Effector memory CD8-positive, alpha-beta T cell (primary cell): Measurements from ENCODE around the gene ASS1.

Source experiments
- ATAC-seq: fragments of 150-1000 bp; cut with Tn5 transposase; replicated peaks from 2 replicates; pipeline ENCODE4 v1.10.0; 2021; ENCODE audit warnings: mild to moderate bottlenecking, moderate library complexity
- DNase-seq, 3 experiments: peaks; one replicate each; pipeline ENCODE4 v3.0.0; 2021
- H3K27ac Mint-ChIP-seq, 2 donors: one replicate each; pipeline ENCODE4 v1.8.0; 2022; ENCODE audit warnings: mild to moderate bottlenecking in 2 of 2, mixed read lengths in 2 of 2, moderate library complexity in 2 of 2
- H3K27me3 Mint-ChIP-seq, 2 donors: one replicate each; pipeline ENCODE4 v1.8.0; 2022; ENCODE audit warnings: mixed read lengths in 2 of 2
- H3K36me3 Mint-ChIP-seq: one replicate; pipeline ENCODE4 v1.8.0; 2022; ENCODE audit warnings: mild to moderate bottlenecking, moderate library complexity, mixed read lengths; ENCODE audit not compliant: insufficient read depth
- H3K4me1 Mint-ChIP-seq, 2 donors: one replicate each; pipeline ENCODE4 v1.8.0; 2022; ENCODE audit warnings: low read depth in 2 of 2, mixed read lengths in 2 of 2
- H3K4me3 Mint-ChIP-seq, 2 donors: one replicate each; pipeline ENCODE4 v1.8.0; 2022; ENCODE audit warnings: mild to moderate bottlenecking in 2 of 2, mixed read lengths in 2 of 2, moderate library complexity in 2 of 2
- H3K9me3 Mint-ChIP-seq, 2 donors: one replicate each; pipeline ENCODE4 v1.8.0; 2022; ENCODE audit warnings: mixed read lengths in 2 of 2

Gene ASS1

GRCh38 chr9:130484362-130485072 is 39.8 kb downstream of the ASS1 start:
- no peaks in the 10 kb centered on the region for H3K36me3 Mint-ChIP-seq
- ATAC-seq (no peak), DNase-seq (no peak)
- no peaks in the 10 kb centered on the region for H3K4me1 Mint-ChIP-seq
- no peak overlapping the region for H3K4me3 Mint-ChIP-seq
- peaks cover 24 to 75% of the 10 kb centered on the region in 2 donors for H3K27me3 Mint-ChIP-seq
- H3K9me3 Mint-ChIP-seq, result no peaks in the 10 kb centered on the region
- H3K27ac Mint-ChIP-seq, result no peak overlapping the region

GRCh38 chr9:130486103-130486502 is 41.3 kb downstream of the ASS1 start:
- H3K4me1 Mint-ChIP-seq, result no peaks in the 10 kb centered on the region
- DNase-seq (no peak), ATAC-seq (no peak)
- peaks cover 25 to 74% of the 10 kb centered on the region in 2 donors for H3K27me3 Mint-ChIP-seq
- H3K36me3 Mint-ChIP-seq, result no peaks in the 10 kb centered on the region
- H3K9me3 Mint-ChIP-seq, result no peaks in the 10 kb centered on the region
- H3K27ac Mint-ChIP-seq, result no peak overlapping the region
- no peak overlapping the region for H3K4me3 Mint-ChIP-seq

DNA sequence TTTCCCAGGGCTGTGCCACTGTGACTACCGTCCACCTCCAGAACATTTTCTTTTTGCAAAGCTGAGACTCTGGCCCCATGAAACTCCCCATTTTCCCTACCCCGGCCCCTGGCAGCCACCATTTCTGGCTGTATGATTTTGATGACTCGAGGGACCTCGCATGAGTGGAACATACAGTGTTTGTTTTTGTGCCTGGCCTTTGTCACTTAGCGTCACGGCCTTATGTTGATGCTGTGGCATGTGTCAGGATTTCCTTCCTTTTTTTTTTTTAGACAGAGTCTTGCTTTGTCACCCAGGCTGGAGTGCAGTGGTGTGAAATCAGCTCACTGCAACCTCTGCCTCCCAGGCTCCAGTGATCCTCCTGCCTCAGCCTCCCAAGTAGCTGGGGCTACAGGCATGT is 42.7 kb downstream of the ASS1 start:
- Mint-ChIP-seq H3K9me3 (no peaks in the 10 kb centered on the region), H3K4me1 (no peaks in the 10 kb centered on the region), H3K4me3 (no peak overlapping the region), H3K36me3 (no peaks in the 10 kb centered on the region), H3K27ac (no peak overlapping the region), H3K27me3 (peaks cover 31 to 74% of the 10 kb centered on the region in 2 donors)
- ATAC-seq, result no peak
- DNase-seq, result no peak

- no peak overlapping the region for H3K4me3 Mint-ChIP-seq
- H3K4me1 Mint-ChIP-seq, result no peaks in the 10 kb centered on the region
- H3K36me3 Mint-ChIP-seq, result no peaks in the 10 kb centered on the region
- no peaks in the 10 kb centered on the region for H3K9me3 Mint-ChIP-seq
- H3K27me3 Mint-ChIP-seq, result peaks cover 21 to 65% of the 10 kb centered on the region in 2 donors
- ATAC-seq (no peak), DNase-seq (no peak)
- no peak overlapping the region for H3K27ac Mint-ChIP-seq
Measured at GRCh38 chr9:130488621-130489330, 44.0 kb downstream of the ASS1 start.

GRCh38 chr9:130490981-130491380 is 46.2 kb downstream of the ASS1 start:
- Mint-ChIP-seq H3K27me3 (peaks cover 23 to 61% of the 10 kb centered on the region in 2 donors), H3K4me3 (no peak overlapping the region), H3K27ac (no peak overlapping the region), H3K36me3 (no peaks in the 10 kb centered on the region), H3K9me3 (no peaks in the 10 kb centered on the region), H3K4me1 (no peaks in the 10 kb centered on the region)
- no peak for DNase-seq
- ATAC-seq, result no peak

DNA sequence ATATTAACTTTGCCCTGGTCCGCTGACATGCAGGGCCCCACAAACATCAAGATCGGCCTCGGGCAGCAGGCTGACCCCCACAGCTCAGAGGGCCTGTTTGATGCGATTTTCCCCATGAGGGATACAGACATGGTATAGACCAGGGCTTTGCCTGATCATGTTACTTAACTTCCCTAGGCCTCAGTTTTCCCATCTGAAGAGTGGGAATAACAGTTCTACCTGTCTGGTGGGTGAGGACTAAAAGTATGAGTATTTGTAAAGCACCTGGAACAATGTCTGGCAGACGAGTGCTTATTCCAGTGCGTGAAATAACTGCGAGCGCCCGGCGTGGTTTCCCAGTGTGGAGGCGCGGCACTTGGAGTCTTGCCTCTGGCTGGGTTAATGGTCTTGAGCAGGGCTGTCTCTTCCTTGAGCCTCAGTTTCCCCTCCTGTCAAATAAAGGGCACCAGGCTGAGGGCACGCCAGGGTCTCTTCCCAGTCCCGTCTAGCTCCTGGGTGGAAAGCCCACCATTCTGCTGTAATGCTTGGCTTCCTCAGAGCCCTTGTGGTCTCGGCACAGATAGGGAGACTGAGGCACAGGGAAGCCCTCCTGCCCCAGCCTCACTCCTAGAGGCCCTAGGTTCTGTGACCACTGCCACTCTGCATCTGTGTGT is 47.2 kb downstream of the ASS1 start:
- peaks cover 24 to 62% of the 10 kb centered on the region in 2 donors for H3K27me3 Mint-ChIP-seq
- ATAC-seq (no peak), DNase-seq (no peak)
- H3K9me3 Mint-ChIP-seq, result no peaks in the 10 kb centered on the region
- no peaks in the 10 kb centered on the region for H3K36me3 Mint-ChIP-seq
- H3K4me3 Mint-ChIP-seq, result no peak overlapping the region
- no peak overlapping the region for H3K27ac Mint-ChIP-seq
- no peaks in the 10 kb centered on the region for H3K4me1 Mint-ChIP-seq

GRCh38 chr9:130493021-130493420 is 48.3 kb downstream of the ASS1 start:
- no peaks in the 10 kb centered on the region for H3K9me3 Mint-ChIP-seq
- ATAC-seq, result no peak
- H3K4me3 Mint-ChIP-seq, result no peak overlapping the region

DNA sequence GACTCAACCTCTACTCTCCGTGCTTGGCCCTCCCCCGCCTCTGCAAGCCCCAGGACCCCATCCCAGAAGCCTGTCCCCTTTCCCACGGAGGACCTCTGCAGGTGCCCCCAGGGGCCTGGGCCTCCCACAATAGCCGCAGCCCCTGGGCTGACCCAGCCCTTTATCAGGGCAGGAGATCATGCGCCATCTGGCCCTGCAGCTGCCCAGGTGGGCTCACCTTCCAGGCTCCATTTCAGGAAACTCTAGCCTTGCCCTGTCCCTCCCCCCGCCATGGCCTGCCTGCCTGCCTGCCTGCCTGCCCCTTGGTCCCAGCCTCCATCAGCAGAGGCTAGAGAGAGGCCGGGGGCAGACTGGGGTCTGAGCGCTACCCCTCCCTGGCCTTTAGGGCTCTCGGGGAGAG is 48.7 kb downstream of the ASS1 start:
- H3K9me3 Mint-ChIP-seq, result no peaks in the 10 kb centered on the region
- H3K4me1 Mint-ChIP-seq, result no peaks in the 10 kb centered on the region
- DNase-seq (no peak), ATAC-seq (no peak)
- no peak overlapping the region for H3K4me3 Mint-ChIP-seq
- no peak overlapping the region for H3K27ac Mint-ChIP-seq
- H3K36me3 Mint-ChIP-seq, result no peaks in the 10 kb centered on the region
- peaks cover 24 to 66% of the 10 kb centered on the region in 2 donors for H3K27me3 Mint-ChIP-seq

More at GRCh38 chr9:130493021-130493420, 48.3 kb downstream of the ASS1 start:
- Mint-ChIP-seq H3K27me3 (peaks cover 24 to 66% of the 10 kb centered on the region in 2 donors), H3K36me3 (no peaks in the 10 kb centered on the region), H3K4me1 (no peaks in the 10 kb centered on the region), H3K27ac (no peak overlapping the region)
- DNase-seq, result no peak

DNA sequence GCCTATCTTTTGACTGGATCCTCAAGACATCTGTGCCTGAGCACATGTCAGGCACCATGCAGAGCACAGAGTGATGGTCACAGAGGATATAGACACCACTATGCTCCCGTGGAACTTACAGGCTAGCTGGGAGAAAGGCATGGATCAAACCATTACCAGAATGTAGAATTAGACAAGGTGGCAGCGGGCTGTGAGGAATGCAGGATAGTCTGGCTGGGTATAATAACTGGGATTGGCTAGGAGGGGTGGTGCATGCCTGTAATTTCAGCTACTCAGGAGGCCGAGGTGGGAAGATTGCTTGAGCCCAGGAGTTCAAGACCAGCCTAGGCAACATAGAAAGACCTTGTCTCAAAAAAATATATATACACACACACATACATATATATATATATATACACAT is 50.3 kb downstream of the ASS1 start:
- Mint-ChIP-seq H3K36me3 (no peaks in the 10 kb centered on the region), H3K4me3 (no peak overlapping the region), H3K9me3 (no peaks in the 10 kb centered on the region), H3K27me3 (peaks cover 24 to 72% of the 10 kb centered on the region in 2 donors), H3K27ac (no peak overlapping the region), H3K4me1 (no peaks in the 10 kb centered on the region)
- no peak for ATAC-seq
- no peak for DNase-seq

DNA sequence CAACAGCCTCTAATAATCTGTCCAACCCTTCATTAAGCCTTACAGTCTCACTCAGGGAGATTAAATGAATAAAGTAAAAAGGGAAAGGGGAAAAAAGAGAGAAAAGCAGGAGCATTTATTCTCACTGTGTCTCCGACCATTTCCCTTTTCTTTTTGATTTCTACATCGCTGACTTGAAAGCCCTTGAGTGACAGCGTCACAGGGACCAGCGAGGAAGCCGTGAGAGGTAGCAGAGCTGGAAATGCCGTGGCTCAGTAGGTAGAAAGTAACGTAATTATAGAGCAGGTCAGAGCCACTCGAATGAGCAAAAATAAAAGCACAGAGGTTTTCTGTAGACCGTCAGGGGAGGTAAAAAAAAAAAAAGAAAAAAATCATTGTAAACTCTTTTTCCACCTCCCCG is 52.4 kb downstream of the ASS1 start:
- Mint-ChIP-seq H3K4me3 (no peak overlapping the region), H3K27me3 (peaks cover 14 to 72% of the 10 kb centered on the region in 2 donors), H3K36me3 (no peaks in the 10 kb centered on the region), H3K4me1 (no peaks in the 10 kb centered on the region), H3K9me3 (no peaks in the 10 kb centered on the region), H3K27ac (no peak overlapping the region)
- ATAC-seq, result no peak
- no peak for DNase-seq

GRCh38 chr9:130498298-130498917 is 53.6 kb downstream of the ASS1 start:
- Mint-ChIP-seq H3K4me3 (no peak overlapping the region), H3K9me3 (no peaks in the 10 kb centered on the region), H3K36me3 (no peaks in the 10 kb centered on the region), H3K4me1 (no peaks in the 10 kb centered on the region), H3K27ac (no peak overlapping the region), H3K27me3 (peaks cover 14 to 65% of the 10 kb centered on the region in 2 donors)
- ATAC-seq (no peak), DNase-seq (no peak)

DNA sequence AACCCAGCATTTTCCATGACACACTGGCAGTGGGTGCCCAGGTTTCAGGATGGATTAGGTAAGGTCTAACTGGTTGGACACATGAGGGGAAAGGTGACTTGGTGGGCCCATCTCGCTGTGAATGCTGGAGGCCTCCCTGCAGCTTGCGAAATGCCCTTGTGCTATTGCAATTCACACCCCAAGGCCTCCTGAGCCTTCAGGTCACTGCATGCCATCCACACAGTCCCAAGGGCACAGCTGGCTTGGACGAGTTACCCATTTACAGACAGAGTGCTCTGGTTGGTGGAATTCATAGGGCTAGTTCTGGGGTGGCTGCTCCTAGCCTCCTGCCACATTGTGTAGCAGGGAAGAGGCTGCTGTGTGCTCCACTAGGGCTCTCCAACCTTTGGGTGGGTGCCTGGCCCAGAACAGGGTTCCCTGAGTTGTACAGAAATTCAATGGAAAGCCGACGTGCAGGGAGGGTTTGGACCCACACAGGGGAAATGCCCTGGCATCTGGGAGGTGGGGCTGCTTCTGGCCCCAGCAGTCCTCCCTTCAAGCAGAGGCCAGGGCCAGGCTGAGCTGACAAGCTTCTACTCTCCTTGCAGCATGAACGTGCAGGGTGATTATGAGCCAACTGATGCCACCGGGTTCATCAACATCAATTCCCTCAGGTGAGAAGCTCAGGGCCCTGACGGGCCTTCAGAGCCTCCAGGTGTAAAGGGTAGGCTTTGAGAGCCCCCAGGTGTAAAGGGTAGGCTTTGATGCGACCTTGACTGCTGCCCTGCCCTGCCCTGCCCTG is 54.3 kb downstream of the ASS1 start:
- Mint-ChIP-seq H3K27me3 (peaks cover 14 to 65% of the 10 kb centered on the region in 2 donors), H3K9me3 (no peaks in the 10 kb centered on the region), H3K27ac (no peak overlapping the region), H3K4me1 (no peaks in the 10 kb centered on the region), H3K36me3 (no peaks in the 10 kb centered on the region), H3K4me3 (no peak overlapping the region)
- DNase-seq, result no peak
- no peak for ATAC-seq

DNA sequence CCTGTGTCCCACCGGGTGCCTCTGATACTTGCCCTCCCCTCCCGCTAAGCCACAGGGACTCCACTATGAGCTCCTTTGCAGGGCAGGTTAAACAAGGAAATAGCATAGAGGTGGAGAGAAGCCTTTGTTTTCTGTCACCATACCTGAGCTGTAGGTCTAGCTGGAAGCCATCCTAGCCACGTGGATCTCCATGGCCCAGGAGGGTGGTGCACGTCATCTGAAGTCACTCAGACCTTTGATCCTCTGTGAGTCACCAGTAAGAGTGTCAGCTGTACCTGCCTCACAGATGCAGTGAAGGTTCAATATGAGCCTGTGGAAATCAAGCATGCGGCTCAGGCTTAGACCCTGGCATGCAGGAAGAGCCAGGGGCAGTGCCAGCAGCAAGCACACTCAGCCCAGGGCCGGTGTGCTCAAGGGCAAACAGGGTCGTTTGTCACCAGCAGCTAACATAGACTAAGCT is 55.1 kb downstream of the ASS1 start:
- H3K4me3 Mint-ChIP-seq, result no peak overlapping the region

More for the DNA sequence above, 55.1 kb downstream of the ASS1 start:
- H3K9me3 Mint-ChIP-seq, result no peaks in the 10 kb centered on the region
- ATAC-seq (no peak), DNase-seq (no peak)
- H3K36me3 Mint-ChIP-seq, result no peaks in the 10 kb centered on the region
- no peak overlapping the region for H3K27ac Mint-ChIP-seq
- H3K4me1 Mint-ChIP-seq, result no peaks in the 10 kb centered on the region
- H3K27me3 Mint-ChIP-seq, result peaks cover 13 to 59% of the 10 kb centered on the region in 2 donors
